Thyroid gland (tissue), 4 donors: Measurements from ENCODE around the gene AMZ1.

Experiments used
- CTCF ChIP-seq, 6 experiments: fragments of 200-600 bp in 3 of 6; fragments of 450-650 bp in 3 of 6; sonication (generic) in 3 of 6; IDR thresholded peaks; one replicate each; pipeline ENCODE4 v1.5.1; 2016 to 2019; ENCODE audit warnings: antibody characterized with exemption in 6 of 6, mild to moderate bottlenecking in 2 of 6, inconsistent platforms in 1 of 6, moderate library complexity in 1 of 6
- POLR2A ChIP-seq, 2 donors: fragments of 450-650 bp; IDR thresholded peaks; one replicate each; pipeline ENCODE4 v1.6.1; 2017; ENCODE audit warnings: antibody characterized with exemption in 2 of 2, mild to moderate bottlenecking in 2 of 2, moderate library complexity in 1 of 2

GRCh38 chr7:2719007-2719406 lies 31.0 kb downstream of the AMZ1 start:
- TF ChIP-seq POLR2A (IDR thresholded peaks at IDR 0.05) (no peak), CTCF (IDR thresholded peaks at IDR 0.05) (peak in 2 of 6 experiments; percentile 18 to 37)
